ENCODE measurements around the gene SGTA. TPM values are rescaled to one million over a fixed set of nuclear protein-coding genes. Genes with fewer than 3 reads are reported as not detected.

The SGTA gene
- total and polyA plus RNA-seq, 2 experiments from 2014 or later: 71.6 to 102 TPM

GRCh38 chr19:2800506-2800905 is 17.4 kb upstream of the SGTA start (continued):
- TF ChIP-seq REST (IDR thresholded peaks at IDR 0.05; ENCODE audit: unreplicated experiment) (no peak), JUNB (IDR thresholded peaks at IDR 0.05; ENCODE audit: unreplicated experiment) (no peak), ETS1 (IDR thresholded peaks at IDR 0.05) (no peak)

GRCh38 chr19:2799273-2800020 is 16.4 kb upstream of the SGTA start:
- Mint-ChIP-seq H3K4me3 (no peak overlapping the region), H3K4me1 (peaks cover 6% of the 10 kb centered on the region; the same call in 1 of the 3 replicates), H3K36me3 (ENCODE audit: low read depth) (peaks cover 75% of the 10 kb centered on the region), H3K9me3 (no peaks in the 10 kb centered on the region), H3K27ac (no peak overlapping the region), H3K27me3 (ENCODE audit: insufficient read depth, low read depth, poor library complexity) (peaks cover 16% of the 10 kb centered on the region)
- H3K27ac ChIP-seq (ENCODE audit: low read depth): no peak overlapping the region
- TF ChIP-seq CTCF (conservative IDR thresholded peaks at IDR 0.05; ENCODE audit: low read depth in 2 of 2): no peak
- H3K36me3 ChIP-seq (ENCODE audit: insufficient read depth): peaks cover 7% of the 10 kb centered on the region
- ATAC-seq (no peak), DNase-seq (ENCODE audit: low spot score) (no peak)
- H3K4me1 ChIP-seq (ENCODE audit: insufficient read depth): no peaks in the 10 kb centered on the region
- no peaks in the 10 kb centered on the region for H3K9me2 ChIP-seq (ENCODE audit: insufficient read depth)
- no peak overlapping the region for H2AFZ ChIP-seq
- H3K4me2 ChIP-seq: no peak overlapping the region
- no peak overlapping the region for H3K4me3 ChIP-seq
- H3F3A ChIP-seq (replicated peaks; ENCODE audit: low read depth): no peaks in the 10 kb centered on the region
- H3K27me3 ChIP-seq (ENCODE audit: insufficient read depth): no peaks in the 10 kb centered on the region
- peaks cover 7% of the 10 kb centered on the region for H3K79me2 ChIP-seq (replicated peaks; ENCODE audit: insufficient read depth)
- peaks cover 16% of the 10 kb centered on the region; the same call in 1 of the 2 replicates for H4K20me1 ChIP-seq (replicated peaks; ENCODE audit: insufficient read depth)

GRCh38 chr19:2798733-2799132 is 15.7 kb upstream of the SGTA start:
- Histone ChIP-seq H4K20me1 (replicated peaks; ENCODE audit: insufficient read depth) (peaks cover 16% of the 10 kb centered on the region; the same call in 1 of the 2 replicates), H3K27ac (ENCODE audit: low read depth) (no peak overlapping the region), H3K27me3 (ENCODE audit: insufficient read depth) (no peaks in the 10 kb centered on the region), H3F3A (replicated peaks; ENCODE audit: low read depth) (no peaks in the 10 kb centered on the region), H3K9me2 (ENCODE audit: insufficient read depth) (no peaks in the 10 kb centered on the region), H3K4me1 (ENCODE audit: insufficient read depth) (no peaks in the 10 kb centered on the region), H3K36me3 (ENCODE audit: insufficient read depth) (peaks cover 7% of the 10 kb centered on the region), H3K79me2 (replicated peaks; ENCODE audit: insufficient read depth) (peaks cover 7% of the 10 kb centered on the region), H2AFZ (no peak overlapping the region), H3K4me2 (no peak overlapping the region), H3K4me3 (no peak overlapping the region)
- Mint-ChIP-seq H3K4me1 (peaks cover 6% of the 10 kb centered on the region; the same call in 1 of the 3 replicates), H3K27ac (no peak overlapping the region), H3K36me3 (ENCODE audit: low read depth) (peaks cover 78% of the 10 kb centered on the region), H3K4me3 (no peak overlapping the region), H3K9me3 (no peaks in the 10 kb centered on the region), H3K27me3 (ENCODE audit: insufficient read depth, low read depth, poor library complexity) (peaks cover 14% of the 10 kb centered on the region)
- ATAC-seq (no peak), DNase-seq (ENCODE audit: low spot score) (no peak)
- TF ChIP-seq NANOG (IDR thresholded peaks at IDR 0.05; ENCODE audit: borderline replicate concordance) (no peak), STAT1 (IDR thresholded peaks at IDR 0.05; ENCODE audit: unreplicated experiment) (no peak), CTCF (conservative IDR thresholded peaks at IDR 0.05; ENCODE audit: low read depth in 2 of 2) (no peak)
